BE2C (cell line): ENCODE measurements around the gene CDH4.

Source experiments
- DNase-seq: peaks from one replicate; pipeline ENCODE4 v3.0.0-alpha.2; 2020
- H3K27me3 ChIP-seq: fragments of 250-450 bp; sonication (Bioruptor Pico); 2 replicates; pipeline ENCODE4 v1.5.1; 2020; ENCODE audit warnings: mild to moderate bottlenecking
- H3K36me3 ChIP-seq: fragments of 250-450 bp; sonication (Bioruptor Pico); 2 replicates; pipeline ENCODE4 v1.5.1; 2020; ENCODE audit warnings: mild to moderate bottlenecking
- H3K4me1 ChIP-seq: fragments of 250-450 bp; sonication (Bioruptor Pico); 2 replicates; pipeline ENCODE4 v1.5.1; 2020
- H3K4me3 ChIP-seq: 2 replicates; pipeline ENCODE4 v1.5.1; 2011; ENCODE audit warnings: low read depth, low read length
- H3K9me3 ChIP-seq: fragments of 250-450 bp; sonication (Bioruptor Pico); 2 replicates; pipeline ENCODE4 v1.5.1; 2020
- TF ChIP-seq, protein P1 (sequence below): IDR thresholded peaks from 2 replicates; pipeline ENCODE4 v1.5.1; 2012; ENCODE audit warnings: mild to moderate bottlenecking, low read depth, low read length

CDH4 gene

DNA sequence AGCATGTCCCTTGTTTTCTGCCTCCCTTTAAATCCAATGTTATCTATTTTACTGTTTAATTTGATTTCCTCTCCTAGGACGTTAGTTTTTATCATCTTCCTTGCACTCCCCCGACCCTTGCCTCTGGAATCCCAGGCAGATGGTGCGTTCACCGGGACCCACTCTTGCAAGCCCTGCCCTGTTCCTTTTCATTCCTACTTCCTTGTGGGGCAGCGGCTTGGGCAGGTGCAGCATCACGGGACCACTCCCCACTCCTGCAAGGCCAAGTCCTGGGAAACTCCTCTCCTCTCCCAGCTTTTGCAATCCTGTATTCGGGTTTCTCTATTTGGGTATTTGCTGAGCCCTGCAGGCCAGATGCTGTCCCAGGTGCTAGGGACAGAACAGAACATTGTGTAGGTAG, 5.8 kb upstream of the CDH4 start:
- Histone ChIP-seq H3K36me3 (no peaks in the 10 kb centered on the region), H3K4me1 (no peaks in the 10 kb centered on the region), H3K9me3 (no peaks in the 10 kb centered on the region; the same call in 1 of the 2 replicates), H3K4me3 (no peak overlapping the region), H3K27me3 (peaks cover 13% of the 10 kb centered on the region)
- TF ChIP-seq, protein P1, sequence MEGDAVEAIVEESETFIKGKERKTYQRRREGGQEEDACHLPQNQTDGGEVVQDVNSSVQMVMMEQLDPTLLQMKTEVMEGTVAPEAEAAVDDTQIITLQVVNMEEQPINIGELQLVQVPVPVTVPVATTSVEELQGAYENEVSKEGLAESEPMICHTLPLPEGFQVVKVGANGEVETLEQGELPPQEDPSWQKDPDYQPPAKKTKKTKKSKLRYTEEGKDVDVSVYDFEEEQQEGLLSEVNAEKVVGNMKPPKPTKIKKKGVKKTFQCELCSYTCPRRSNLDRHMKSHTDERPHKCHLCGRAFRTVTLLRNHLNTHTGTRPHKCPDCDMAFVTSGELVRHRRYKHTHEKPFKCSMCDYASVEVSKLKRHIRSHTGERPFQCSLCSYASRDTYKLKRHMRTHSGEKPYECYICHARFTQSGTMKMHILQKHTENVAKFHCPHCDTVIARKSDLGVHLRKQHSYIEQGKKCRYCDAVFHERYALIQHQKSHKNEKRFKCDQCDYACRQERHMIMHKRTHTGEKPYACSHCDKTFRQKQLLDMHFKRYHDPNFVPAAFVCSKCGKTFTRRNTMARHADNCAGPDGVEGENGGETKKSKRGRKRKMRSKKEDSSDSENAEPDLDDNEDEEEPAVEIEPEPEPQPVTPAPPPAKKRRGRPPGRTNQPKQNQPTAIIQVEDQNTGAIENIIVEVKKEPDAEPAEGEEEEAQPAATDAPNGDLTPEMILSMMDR = no peak
- DNase-seq = no peak

DNA sequence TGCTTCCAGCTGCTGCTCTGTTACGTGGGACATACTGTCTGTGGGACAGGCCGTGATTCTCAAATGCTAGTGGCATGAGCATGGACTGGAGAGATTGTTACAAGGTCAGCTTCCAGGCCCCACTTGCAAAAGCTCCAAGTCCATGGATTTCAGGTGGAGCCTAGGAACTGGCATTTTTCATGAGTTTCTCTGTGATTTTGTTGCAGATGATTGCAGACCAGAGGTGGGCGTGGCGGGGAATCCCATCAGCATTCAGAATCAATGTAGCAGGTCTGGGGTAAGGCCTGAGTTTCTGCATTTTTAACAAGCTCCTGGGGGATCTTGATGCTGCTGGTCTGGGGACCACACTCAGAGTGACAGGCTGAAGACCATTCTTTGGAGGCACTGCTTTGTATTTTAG, 2.4 kb upstream of the CDH4 start:
- Histone ChIP-seq H3K36me3 (no peaks in the 10 kb centered on the region), H3K27me3 (peaks cover 46% of the 10 kb centered on the region)
- TF ChIP-seq, protein P1 = no peak

DNA sequence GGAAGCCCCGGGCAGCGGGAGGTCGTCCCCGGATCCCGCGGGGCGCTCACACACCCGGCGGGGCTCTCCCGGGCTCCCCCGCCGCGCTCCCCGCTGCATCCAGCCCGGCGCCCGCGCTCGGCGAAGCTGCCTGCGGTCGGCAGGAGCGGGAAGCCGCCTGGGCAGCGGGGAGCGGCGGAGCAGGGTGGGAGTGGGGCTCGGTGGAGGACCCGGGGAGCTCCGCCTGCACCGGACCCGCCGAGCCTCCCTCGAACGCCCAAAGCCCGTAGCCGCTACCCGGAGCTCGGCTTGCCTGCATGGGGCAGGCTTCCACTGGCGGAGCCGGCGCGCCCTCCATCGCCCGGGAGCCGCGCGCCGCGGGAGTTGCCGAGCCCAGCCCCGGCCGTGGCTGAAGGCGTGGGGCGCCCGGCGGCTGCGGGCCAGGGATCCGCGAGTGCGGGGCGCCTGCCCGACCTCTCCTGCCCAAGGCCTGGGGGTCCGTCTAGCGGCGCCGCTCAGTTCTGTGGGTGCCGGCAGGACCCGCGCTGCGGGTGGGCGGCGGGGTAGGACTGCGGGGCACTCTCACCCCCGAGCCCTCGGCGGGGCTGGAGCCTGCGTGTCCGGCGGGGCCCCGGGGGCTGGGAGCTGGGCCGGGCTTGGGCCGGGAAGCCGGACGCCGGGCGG, 671 bp downstream of the CDH4 start:
- H3K36me3 ChIP-seq = no peaks in the 10 kb centered on the region
- no peaks in the 10 kb centered on the region for H3K9me3 ChIP-seq
- DNase-seq = peak; percentile 25
- H3K4me1 ChIP-seq = no peaks in the 10 kb centered on the region; the same call in 1 of the 2 replicates
- H3K27me3 ChIP-seq = peaks cover 44% of the 10 kb centered on the region
- TF ChIP-seq, protein P1 = no peak
- H3K4me3 ChIP-seq = peak overlapping the region; percentile 31

More for the DNA sequence above, 2.4 kb upstream of the CDH4 start:
- Histone ChIP-seq H3K9me3 (no peaks in the 10 kb centered on the region), H3K4me3 (no peak overlapping the region), H3K4me1 (no peaks in the 10 kb centered on the region)
- DNase-seq = no peak

DNA sequence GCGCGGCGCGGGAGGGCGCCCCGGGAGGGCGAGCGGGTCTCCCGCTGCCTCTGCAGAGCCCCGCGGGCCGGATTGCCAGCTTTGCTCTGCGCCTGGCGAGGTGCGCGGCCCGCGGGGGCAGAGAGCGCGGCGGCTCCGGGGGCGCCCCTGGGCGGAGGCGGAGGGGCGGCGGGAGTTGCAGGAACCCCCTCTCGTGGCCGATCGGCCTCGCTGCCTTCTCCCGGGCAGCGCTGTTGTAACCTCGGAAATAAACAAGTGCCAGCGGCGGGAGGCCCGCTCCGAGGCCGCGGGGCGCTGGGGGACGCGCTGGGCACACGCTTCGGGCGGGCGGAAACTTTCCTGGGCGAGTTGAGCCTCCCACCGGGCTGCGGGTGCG, 1.2 kb downstream of the CDH4 start:
- peaks cover 44% of the 10 kb centered on the region for H3K27me3 ChIP-seq
- peak; percentile 38 for DNase-seq

DNA sequence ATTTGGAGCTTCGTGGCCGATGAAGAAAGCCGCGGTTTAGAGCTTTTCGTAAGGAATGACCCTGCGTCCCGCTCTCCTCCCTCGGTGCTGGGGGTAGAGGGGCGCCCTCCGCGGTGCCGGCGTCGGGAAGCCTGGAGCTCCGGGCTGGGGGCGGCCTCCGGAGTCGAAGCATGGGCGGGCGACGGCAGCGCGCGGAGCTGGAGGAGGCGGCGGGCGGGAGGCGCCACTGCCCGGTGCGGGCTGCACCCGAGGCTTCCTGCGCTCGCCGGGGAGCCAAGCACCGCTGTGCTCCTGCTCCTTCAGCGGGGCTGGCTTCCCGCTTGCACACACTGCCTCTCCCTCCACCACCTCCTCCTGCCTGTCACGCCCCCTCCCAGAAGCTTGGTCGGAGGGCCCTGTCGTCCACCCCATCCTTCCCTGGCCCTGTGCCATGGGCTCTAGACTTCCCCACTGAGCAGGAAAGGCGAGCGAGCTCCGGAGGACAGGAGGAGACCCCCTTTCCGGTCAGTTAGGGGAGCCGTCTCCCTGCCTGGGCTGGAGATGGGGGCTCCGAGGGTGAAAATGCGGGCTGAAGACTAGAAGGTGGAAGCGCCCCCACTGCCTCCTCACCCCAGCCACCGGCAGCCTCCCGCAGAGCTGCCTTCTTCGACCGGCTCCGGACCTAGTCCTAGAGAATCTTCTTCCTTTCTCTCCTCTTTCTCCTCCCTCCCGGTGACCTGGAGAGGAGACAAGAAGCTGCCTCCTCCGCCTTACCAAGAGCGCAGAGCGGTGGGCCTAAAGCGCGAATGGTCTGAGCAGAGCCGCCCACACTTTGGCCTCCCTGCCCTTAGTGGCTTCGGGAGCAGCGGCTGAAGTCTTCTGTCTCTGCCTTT, 1.8 kb downstream of the CDH4 start:
- Histone ChIP-seq H3K4me1 (no peaks in the 10 kb centered on the region; the same call in 1 of the 2 replicates), H3K27me3 (peaks cover 44% of the 10 kb centered on the region), H3K36me3 (no peaks in the 10 kb centered on the region), H3K4me3 (peak overlapping the region; percentile 50), H3K9me3 (no peaks in the 10 kb centered on the region)
- TF ChIP-seq, protein P1 = no peak
- peak; percentile 22 for DNase-seq

More for the DNA sequence above, 1.2 kb downstream of the CDH4 start:
- TF ChIP-seq, protein P1 = peak; percentile 16; the same call in 1 of the 2 replicates
- Histone ChIP-seq H3K4me3 (peak overlapping the region; percentile 50), H3K4me1 (no peaks in the 10 kb centered on the region; the same call in 1 of the 2 replicates), H3K9me3 (no peaks in the 10 kb centered on the region), H3K36me3 (no peaks in the 10 kb centered on the region)
